ENCODE results near the gene WDR6.

DNA sequence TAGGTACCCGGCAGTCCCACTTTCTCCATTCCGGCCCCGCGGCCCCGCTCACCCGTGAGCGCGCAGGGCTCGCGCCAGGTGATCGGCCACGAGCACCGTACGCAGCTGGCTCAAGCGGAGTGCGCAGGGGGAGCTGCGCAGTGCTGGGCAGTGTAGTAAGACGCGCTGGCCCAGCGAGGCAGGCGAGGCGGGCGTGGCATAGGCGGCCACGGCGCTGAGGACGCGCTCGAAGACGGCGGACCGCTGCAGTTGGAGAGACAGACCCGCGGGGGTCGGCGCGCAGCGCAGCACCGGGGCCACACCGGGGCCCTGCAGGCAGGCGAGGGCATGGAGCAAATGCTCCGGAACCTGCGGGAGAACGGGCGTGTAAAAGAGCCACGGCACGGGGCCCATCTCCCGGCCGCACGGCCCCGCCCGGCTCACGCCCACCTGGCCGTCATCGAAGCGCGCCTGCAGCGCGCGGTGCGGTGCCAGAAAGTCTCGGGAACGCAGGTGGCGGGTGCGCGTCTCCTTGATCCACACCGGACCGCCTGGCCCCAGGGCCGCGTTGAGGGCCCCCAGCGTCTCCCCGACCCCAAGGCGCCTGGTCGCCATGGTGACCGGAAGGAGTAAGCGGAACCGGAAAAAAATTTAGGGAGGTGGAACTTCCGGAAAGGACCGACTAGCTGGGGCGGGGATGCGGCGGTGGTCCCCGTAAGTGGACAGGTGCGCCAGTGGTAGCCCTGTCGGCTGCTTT lies 10.9 kb downstream of the WDR6 start, which contains the start of gene DALRD3:
- TF ChIP-seq, protein P1, sequence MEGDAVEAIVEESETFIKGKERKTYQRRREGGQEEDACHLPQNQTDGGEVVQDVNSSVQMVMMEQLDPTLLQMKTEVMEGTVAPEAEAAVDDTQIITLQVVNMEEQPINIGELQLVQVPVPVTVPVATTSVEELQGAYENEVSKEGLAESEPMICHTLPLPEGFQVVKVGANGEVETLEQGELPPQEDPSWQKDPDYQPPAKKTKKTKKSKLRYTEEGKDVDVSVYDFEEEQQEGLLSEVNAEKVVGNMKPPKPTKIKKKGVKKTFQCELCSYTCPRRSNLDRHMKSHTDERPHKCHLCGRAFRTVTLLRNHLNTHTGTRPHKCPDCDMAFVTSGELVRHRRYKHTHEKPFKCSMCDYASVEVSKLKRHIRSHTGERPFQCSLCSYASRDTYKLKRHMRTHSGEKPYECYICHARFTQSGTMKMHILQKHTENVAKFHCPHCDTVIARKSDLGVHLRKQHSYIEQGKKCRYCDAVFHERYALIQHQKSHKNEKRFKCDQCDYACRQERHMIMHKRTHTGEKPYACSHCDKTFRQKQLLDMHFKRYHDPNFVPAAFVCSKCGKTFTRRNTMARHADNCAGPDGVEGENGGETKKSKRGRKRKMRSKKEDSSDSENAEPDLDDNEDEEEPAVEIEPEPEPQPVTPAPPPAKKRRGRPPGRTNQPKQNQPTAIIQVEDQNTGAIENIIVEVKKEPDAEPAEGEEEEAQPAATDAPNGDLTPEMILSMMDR (IDR thresholded peaks at IDR 0.05): no peak
- peak; percentile 42 to 59 for TF ChIP-seq POLR2A (IDR thresholded peaks at IDR 0.05)
